HL-60 (cell line): ENCODE results near the gene CHST11.

Experiments used
- DNase-seq, 2 experiments: peaks; one replicate each; pipeline ENCODE4 v3.0.0-alpha.2; 2010 to 2020; ENCODE audit warnings: low read depth in 1 of 2, low spot score in 1 of 2
- H3K27ac ChIP-seq: fragments of 250-450 bp; sonication (Bioruptor Pico); replicated peaks from 2 replicates; pipeline ENCODE4 v1.5.1; 2020; ENCODE audit warnings: mild to moderate bottlenecking, moderate library complexity
- H3K27me3 ChIP-seq: fragments of 250-450 bp; sonication (Bioruptor Pico); 2 replicates; pipeline ENCODE4 v1.5.1; 2021; ENCODE audit warnings: mild to moderate bottlenecking, moderate library complexity; ENCODE audit not compliant: insufficient read depth, poor library complexity, severe bottlenecking
- H3K4me3 ChIP-seq: replicated peaks from 2 replicates; pipeline ENCODE4 v1.5.1; 2011; ENCODE audit warnings: mild to moderate bottlenecking, control low read depth, low read length; ENCODE audit not compliant: insufficient read depth
- GABPA ChIP-seq: IDR thresholded peaks from 2 replicates; pipeline ENCODE4 v1.6.1; 2012; ENCODE audit warnings: low read depth
- POLR2AphosphoS5 ChIP-seq: IDR thresholded peaks from 2 replicates; pipeline ENCODE4 v1.6.1; 2012; ENCODE audit warnings: low read depth
- SPI1 ChIP-seq: IDR thresholded peaks from 2 replicates; pipeline ENCODE4 v1.6.1; 2012; ENCODE audit warnings: low read depth, mild to moderate bottlenecking, borderline replicate concordance
- TF ChIP-seq, protein P1 (sequence below): IDR thresholded peaks from one replicate; pipeline ENCODE4 v1.5.1; 2011; ENCODE audit warnings: low read length, control low read depth, inconsistent platforms; ENCODE audit not compliant: insufficient read depth
- TF ChIP-seq, protein P2 (sequence below): IDR thresholded peaks from 2 replicates; pipeline ENCODE4 v1.6.1; 2012; ENCODE audit warnings: low read depth; ENCODE audit not compliant: insufficient replicate concordance

The CHST11 gene

DNA sequence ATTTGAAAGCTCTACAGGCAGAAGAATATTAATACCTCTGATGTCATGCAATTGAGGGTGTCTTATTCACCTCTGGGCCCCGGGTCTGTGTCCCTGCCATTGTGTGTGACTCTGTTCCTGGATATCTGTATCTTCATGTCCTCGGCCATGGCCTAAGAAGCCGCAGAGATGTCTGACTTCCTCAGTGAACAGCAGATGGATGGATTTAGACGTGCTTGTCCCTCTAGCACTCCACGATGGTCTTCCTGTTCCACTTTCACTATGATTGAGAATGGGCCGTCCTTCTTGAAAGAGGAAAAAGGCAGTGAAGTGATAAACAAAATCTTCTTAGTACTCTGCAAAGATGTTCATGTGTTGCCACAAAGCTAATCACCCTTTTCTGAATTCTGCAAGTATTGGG is 283.9 kb downstream of the CHST11 start:
- no peak for TF ChIP-seq GABPA
- TF ChIP-seq, protein P1, sequence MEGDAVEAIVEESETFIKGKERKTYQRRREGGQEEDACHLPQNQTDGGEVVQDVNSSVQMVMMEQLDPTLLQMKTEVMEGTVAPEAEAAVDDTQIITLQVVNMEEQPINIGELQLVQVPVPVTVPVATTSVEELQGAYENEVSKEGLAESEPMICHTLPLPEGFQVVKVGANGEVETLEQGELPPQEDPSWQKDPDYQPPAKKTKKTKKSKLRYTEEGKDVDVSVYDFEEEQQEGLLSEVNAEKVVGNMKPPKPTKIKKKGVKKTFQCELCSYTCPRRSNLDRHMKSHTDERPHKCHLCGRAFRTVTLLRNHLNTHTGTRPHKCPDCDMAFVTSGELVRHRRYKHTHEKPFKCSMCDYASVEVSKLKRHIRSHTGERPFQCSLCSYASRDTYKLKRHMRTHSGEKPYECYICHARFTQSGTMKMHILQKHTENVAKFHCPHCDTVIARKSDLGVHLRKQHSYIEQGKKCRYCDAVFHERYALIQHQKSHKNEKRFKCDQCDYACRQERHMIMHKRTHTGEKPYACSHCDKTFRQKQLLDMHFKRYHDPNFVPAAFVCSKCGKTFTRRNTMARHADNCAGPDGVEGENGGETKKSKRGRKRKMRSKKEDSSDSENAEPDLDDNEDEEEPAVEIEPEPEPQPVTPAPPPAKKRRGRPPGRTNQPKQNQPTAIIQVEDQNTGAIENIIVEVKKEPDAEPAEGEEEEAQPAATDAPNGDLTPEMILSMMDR: no peak
- TF ChIP-seq SPI1: peak; percentile 34; the same call in 1 of the 2 replicates
- peak; percentile 22 to 39 for DNase-seq
- H3K27me3 ChIP-seq: no peaks in the 10 kb centered on the region
- H3K4me3 ChIP-seq: no peak overlapping the region
- no peak overlapping the region; the same call in 1 of the 2 replicates for H3K27ac ChIP-seq

DNA sequence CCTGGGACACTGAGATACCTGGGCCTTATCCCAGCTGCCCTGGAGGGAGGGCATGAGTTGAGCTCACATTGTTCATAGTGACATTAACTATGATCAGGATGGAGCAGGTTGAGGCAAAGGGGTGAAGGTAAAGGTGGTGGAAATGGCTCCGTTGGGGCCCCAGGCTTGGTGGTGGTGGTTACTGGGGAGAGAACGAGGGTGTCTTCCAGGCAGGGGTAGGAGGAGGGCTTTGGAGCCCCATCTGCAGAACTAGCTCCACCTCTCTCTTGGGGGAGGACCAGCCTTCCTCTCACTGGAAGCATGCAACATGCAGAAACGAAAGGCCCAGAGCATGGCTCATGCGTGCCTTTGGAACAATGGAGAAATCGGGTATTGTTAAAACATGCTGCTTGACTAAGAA is 284.3 kb downstream of the CHST11 start:
- H3K4me3 ChIP-seq: no peak overlapping the region
- no peak for DNase-seq
- TF ChIP-seq SPI1 (no peak), POLR2AphosphoS5 (no peak)
- TF ChIP-seq, protein P2, sequence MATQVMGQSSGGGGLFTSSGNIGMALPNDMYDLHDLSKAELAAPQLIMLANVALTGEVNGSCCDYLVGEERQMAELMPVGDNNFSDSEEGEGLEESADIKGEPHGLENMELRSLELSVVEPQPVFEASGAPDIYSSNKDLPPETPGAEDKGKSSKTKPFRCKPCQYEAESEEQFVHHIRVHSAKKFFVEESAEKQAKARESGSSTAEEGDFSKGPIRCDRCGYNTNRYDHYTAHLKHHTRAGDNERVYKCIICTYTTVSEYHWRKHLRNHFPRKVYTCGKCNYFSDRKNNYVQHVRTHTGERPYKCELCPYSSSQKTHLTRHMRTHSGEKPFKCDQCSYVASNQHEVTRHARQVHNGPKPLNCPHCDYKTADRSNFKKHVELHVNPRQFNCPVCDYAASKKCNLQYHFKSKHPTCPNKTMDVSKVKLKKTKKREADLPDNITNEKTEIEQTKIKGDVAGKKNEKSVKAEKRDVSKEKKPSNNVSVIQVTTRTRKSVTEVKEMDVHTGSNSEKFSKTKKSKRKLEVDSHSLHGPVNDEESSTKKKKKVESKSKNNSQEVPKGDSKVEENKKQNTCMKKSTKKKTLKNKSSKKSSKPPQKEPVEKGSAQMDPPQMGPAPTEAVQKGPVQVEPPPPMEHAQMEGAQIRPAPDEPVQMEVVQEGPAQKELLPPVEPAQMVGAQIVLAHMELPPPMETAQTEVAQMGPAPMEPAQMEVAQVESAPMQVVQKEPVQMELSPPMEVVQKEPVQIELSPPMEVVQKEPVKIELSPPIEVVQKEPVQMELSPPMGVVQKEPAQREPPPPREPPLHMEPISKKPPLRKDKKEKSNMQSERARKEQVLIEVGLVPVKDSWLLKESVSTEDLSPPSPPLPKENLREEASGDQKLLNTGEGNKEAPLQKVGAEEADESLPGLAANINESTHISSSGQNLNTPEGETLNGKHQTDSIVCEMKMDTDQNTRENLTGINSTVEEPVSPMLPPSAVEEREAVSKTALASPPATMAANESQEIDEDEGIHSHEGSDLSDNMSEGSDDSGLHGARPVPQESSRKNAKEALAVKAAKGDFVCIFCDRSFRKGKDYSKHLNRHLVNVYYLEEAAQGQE: no peak
- TF ChIP-seq, protein P1: no peak
- no peak overlapping the region for H3K27ac ChIP-seq
- H3K27me3 ChIP-seq: no peaks in the 10 kb centered on the region

DNA sequence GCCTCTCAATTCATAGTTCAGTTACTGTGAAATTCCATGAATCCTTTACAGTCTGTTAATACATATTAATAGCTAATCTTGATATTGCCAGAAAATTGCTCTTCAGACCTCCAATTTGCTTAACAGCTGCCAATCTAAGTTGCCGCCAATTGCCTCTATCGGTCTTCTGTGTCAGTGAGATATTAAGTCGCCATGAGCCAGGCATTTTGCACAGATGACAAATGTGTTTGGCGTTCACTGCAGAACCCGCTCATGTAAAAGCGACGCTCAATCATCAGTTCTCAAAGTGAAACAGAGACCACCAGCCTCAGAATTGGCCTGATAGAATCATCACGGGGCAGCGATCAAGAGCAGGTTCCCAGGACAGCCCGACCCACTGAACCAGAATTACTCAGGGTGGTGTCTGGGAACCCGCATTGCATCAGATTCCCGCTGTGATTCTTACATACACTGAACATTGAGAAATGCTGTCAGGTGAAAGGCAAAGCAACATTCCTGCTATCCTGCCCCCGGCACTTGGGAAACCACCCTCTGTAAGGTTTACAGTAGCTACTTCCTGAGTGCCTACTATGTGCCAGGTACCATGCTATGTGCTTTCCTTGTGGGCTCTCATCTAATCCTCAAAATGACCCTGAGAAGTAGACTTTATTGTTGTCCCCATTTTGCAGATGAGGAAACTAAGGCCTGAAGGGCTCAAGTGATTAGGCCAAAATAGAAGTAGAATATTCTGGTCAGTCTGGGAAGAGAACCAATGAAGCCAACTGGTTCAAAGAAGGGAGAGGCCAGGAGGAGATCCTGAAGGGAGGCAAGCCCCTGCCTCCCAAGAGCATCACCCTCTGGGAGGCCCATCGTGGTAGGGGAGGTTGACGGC is 285.0 kb downstream of the CHST11 start:
- Histone ChIP-seq H3K4me3 (no peak overlapping the region), H3K27me3 (no peaks in the 10 kb centered on the region), H3K27ac (no peak overlapping the region)
- DNase-seq: no peak
- TF ChIP-seq, protein P1: no peak
- no peak for TF ChIP-seq POLR2AphosphoS5
- TF ChIP-seq SPI1: no peak
- no peak for TF ChIP-seq GABPA
- TF ChIP-seq, protein P2: no peak
